ENCODE measurements around the gene LRRC9.

LRRC9 gene

DNA sequence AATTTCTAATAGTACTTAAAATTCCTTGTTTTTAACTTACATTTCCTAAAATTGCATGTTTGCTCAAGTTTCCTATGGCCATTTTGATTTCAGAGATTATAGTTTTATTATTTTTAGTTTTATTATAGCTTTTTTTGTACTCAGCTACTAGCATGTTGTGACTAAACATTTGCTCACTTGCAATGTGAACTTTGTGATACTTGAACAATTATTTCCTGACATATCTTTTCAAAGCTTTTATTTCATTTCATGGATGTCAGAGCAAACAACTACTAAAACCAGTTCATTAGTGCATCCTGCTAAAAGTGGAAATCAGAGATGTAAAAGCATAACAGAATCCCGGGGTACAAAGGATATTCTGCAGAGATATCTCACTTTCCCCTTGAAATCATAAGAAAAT, 138.1 kb downstream of the LRRC9 start:
- Histone ChIP-seq H3K27ac (replicated peaks) (no peak overlapping the region), H3K4me3 (replicated peaks; ENCODE audit: insufficient read depth, low read length) (no peak overlapping the region), H3K27me3 (ENCODE audit: insufficient read depth, poor library complexity, severe bottlenecking) (peaks cover 5% of the 10 kb centered on the region)
- DNase-seq (ENCODE audit: low read depth in 1 of 2, low spot score in 1 of 2) = no peak
- TF ChIP-seq POLR2AphosphoS5 (IDR thresholded peaks at IDR 0.05; ENCODE audit: low read depth) = no peak
- no peak for TF ChIP-seq SPI1 (IDR thresholded peaks at IDR 0.05; ENCODE audit: borderline replicate concordance, low read depth)
- TF ChIP-seq GABPA (IDR thresholded peaks at IDR 0.05; ENCODE audit: low read depth) = no peak
- no peak for TF ChIP-seq REST (IDR thresholded peaks at IDR 0.05; ENCODE audit: insufficient replicate concordance, low read depth)
- TF ChIP-seq, protein P1, sequence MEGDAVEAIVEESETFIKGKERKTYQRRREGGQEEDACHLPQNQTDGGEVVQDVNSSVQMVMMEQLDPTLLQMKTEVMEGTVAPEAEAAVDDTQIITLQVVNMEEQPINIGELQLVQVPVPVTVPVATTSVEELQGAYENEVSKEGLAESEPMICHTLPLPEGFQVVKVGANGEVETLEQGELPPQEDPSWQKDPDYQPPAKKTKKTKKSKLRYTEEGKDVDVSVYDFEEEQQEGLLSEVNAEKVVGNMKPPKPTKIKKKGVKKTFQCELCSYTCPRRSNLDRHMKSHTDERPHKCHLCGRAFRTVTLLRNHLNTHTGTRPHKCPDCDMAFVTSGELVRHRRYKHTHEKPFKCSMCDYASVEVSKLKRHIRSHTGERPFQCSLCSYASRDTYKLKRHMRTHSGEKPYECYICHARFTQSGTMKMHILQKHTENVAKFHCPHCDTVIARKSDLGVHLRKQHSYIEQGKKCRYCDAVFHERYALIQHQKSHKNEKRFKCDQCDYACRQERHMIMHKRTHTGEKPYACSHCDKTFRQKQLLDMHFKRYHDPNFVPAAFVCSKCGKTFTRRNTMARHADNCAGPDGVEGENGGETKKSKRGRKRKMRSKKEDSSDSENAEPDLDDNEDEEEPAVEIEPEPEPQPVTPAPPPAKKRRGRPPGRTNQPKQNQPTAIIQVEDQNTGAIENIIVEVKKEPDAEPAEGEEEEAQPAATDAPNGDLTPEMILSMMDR (IDR thresholded peaks at IDR 0.05; ENCODE audit: insufficient read depth, low read length) = no peak

GRCh38 chr14:60061371-60061770, 141.4 kb downstream of the LRRC9 start:
- TF ChIP-seq REST (IDR thresholded peaks at IDR 0.05; ENCODE audit: insufficient replicate concordance, low read depth) = no peak
- TF ChIP-seq POLR2AphosphoS5 (IDR thresholded peaks at IDR 0.05; ENCODE audit: low read depth) = no peak
- TF ChIP-seq, protein P1 (IDR thresholded peaks at IDR 0.05; ENCODE audit: insufficient read depth, low read length) = no peak
- no peak for TF ChIP-seq GABPA (IDR thresholded peaks at IDR 0.05; ENCODE audit: low read depth)
- TF ChIP-seq SPI1 (IDR thresholded peaks at IDR 0.05; ENCODE audit: borderline replicate concordance, low read depth) = no peak
- H3K4me3 ChIP-seq (replicated peaks; ENCODE audit: insufficient read depth, low read length) = no peak overlapping the region
- peaks cover 5% of the 10 kb centered on the region for H3K27me3 ChIP-seq (ENCODE audit: insufficient read depth, poor library complexity, severe bottlenecking)
- DNase-seq (ENCODE audit: low read depth in 1 of 2, low spot score in 1 of 2) = no peak
- no peak overlapping the region for H3K27ac ChIP-seq (replicated peaks)

DNA sequence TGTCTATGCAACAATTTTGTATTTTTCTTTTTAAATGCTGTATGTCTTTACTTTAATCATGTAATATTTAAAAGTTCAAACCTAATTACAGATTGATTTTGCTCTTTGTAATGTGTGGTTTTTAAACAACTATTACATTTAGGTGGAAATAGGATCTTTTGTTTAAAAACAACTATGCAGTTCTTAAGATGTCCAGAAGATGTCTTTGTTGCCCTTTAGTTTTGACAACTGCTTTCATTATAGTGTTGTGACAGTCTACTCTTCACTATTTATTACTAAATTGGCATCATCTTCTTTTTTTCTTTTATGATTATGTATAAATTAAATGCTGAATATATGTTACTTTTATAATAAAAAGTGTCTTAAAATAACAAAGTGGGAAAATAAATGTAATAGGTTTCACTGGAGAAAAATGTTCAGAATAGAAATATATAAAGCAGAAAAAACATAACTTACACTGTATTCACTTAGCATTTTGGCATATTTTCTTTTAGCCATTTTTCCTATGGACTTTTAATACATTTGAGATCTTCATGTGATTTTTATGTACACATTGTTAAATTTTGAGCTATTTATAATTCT, 144.6 kb downstream of the LRRC9 start:
- TF ChIP-seq GABPA (IDR thresholded peaks at IDR 0.05; ENCODE audit: low read depth) (no peak), POLR2AphosphoS5 (IDR thresholded peaks at IDR 0.05; ENCODE audit: low read depth) (no peak), SPI1 (IDR thresholded peaks at IDR 0.05; ENCODE audit: borderline replicate concordance, low read depth) (no peak), REST (IDR thresholded peaks at IDR 0.05; ENCODE audit: insufficient replicate concordance, low read depth) (no peak)
- TF ChIP-seq, protein P1 (IDR thresholded peaks at IDR 0.05; ENCODE audit: insufficient read depth, low read length) = no peak
- DNase-seq (ENCODE audit: low read depth in 1 of 2, low spot score in 1 of 2) = no peak
- no peak overlapping the region for H3K4me3 ChIP-seq (replicated peaks; ENCODE audit: insufficient read depth, low read length)
- no peaks in the 10 kb centered on the region for H3K27me3 ChIP-seq (ENCODE audit: insufficient read depth, poor library complexity, severe bottlenecking)
- no peak overlapping the region for H3K27ac ChIP-seq (replicated peaks)
